Adipocyte (in vitro differentiated cells): ENCODE data around the gene GOLM1.

Source experiments
- DNase-seq: peaks from one replicate; pipeline ENCODE4 v3.0.0-alpha.2; 2015; ENCODE audit warnings: low read depth
- H3K27me3 ChIP-seq: replicated peaks from 2 replicates; pipeline ENCODE4 v1.7.0; 2013; ENCODE audit warnings: mild to moderate bottlenecking, low read length, moderate library complexity; ENCODE audit not compliant: control insufficient read depth, insufficient read depth
- H3K36me3 ChIP-seq: 2 replicates; pipeline ENCODE4 v1.7.0; 2013; ENCODE audit warnings: low read length, mild to moderate bottlenecking, moderate library complexity; ENCODE audit not compliant: control insufficient read depth, insufficient read depth, severe bottlenecking
- H3K4me1 ChIP-seq: 2 replicates; pipeline ENCODE4 v1.7.0; 2013; ENCODE audit warnings: mild to moderate bottlenecking, low read length, moderate library complexity; ENCODE audit not compliant: control insufficient read depth, insufficient read depth
- H3K4me3 ChIP-seq: 2 replicates; pipeline ENCODE4 v1.7.0; 2013; ENCODE audit warnings: mild to moderate bottlenecking, low read length, moderate library complexity
- H3K9ac ChIP-seq: 2 replicates; pipeline ENCODE4 v1.7.0; 2013; ENCODE audit warnings: mild to moderate bottlenecking, low read length, moderate library complexity
- H3K9me3 ChIP-seq: 2 replicates; pipeline ENCODE4 v1.7.0; 2013; ENCODE audit warnings: mild to moderate bottlenecking, low read length, moderate library complexity; ENCODE audit not compliant: control insufficient read depth

Gene GOLM1

GRCh38 chr9:86116425-86116824 lies 17.1 kb upstream of the GOLM1 start:
- Histone ChIP-seq H3K27me3 (peaks cover 3% of the 10 kb centered on the region), H3K36me3 (no peaks in the 10 kb centered on the region), H3K4me3 (no peak overlapping the region), H3K9ac (no peak overlapping the region), H3K4me1 (no peaks in the 10 kb centered on the region), H3K9me3 (no peaks in the 10 kb centered on the region)
- no peak for DNase-seq

GRCh38 chr9:86115886-86116285 lies 16.5 kb upstream of the GOLM1 start:
- H3K9me3 ChIP-seq, result no peaks in the 10 kb centered on the region
- H3K27me3 ChIP-seq, result peaks cover 3% of the 10 kb centered on the region
- no peaks in the 10 kb centered on the region for H3K4me1 ChIP-seq
- H3K4me3 ChIP-seq, result no peak overlapping the region
- no peak overlapping the region for H3K9ac ChIP-seq
- no peaks in the 10 kb centered on the region for H3K36me3 ChIP-seq
- no peak for DNase-seq

GRCh38 chr9:86112057-86112456 lies 12.7 kb upstream of the GOLM1 start:
- no peaks in the 10 kb centered on the region for H3K4me1 ChIP-seq
- no peak for DNase-seq
- H3K9me3 ChIP-seq, result no peaks in the 10 kb centered on the region
- no peak overlapping the region for H3K9ac ChIP-seq
- H3K4me3 ChIP-seq, result no peak overlapping the region
- H3K27me3 ChIP-seq, result no peaks in the 10 kb centered on the region
- H3K36me3 ChIP-seq, result no peaks in the 10 kb centered on the region

GRCh38 chr9:86102626-86103025 lies 3.3 kb upstream of the GOLM1 start:
- Histone ChIP-seq H3K27me3 (no peaks in the 10 kb centered on the region), H3K4me1 (peaks cover 11% of the 10 kb centered on the region)
- no peak for DNase-seq

GRCh38 chr9:86099701-86100364 lies 475 bp upstream of the GOLM1 start:
- Histone ChIP-seq H3K4me1 (peaks cover 11% of the 10 kb centered on the region), H3K27me3 (no peaks in the 10 kb centered on the region), H3K9ac (peak overlapping the region; percentile 74), H3K4me3 (peak overlapping the region; percentile 80), H3K9me3 (no peaks in the 10 kb centered on the region), H3K36me3 (no peaks in the 10 kb centered on the region)
- DNase-seq, result peak; percentile 81

More at GRCh38 chr9:86102626-86103025, 3.3 kb upstream of the GOLM1 start:
- Histone ChIP-seq H3K9me3 (no peaks in the 10 kb centered on the region), H3K36me3 (no peaks in the 10 kb centered on the region), H3K4me3 (no peak overlapping the region), H3K9ac (no peak overlapping the region)

DNA sequence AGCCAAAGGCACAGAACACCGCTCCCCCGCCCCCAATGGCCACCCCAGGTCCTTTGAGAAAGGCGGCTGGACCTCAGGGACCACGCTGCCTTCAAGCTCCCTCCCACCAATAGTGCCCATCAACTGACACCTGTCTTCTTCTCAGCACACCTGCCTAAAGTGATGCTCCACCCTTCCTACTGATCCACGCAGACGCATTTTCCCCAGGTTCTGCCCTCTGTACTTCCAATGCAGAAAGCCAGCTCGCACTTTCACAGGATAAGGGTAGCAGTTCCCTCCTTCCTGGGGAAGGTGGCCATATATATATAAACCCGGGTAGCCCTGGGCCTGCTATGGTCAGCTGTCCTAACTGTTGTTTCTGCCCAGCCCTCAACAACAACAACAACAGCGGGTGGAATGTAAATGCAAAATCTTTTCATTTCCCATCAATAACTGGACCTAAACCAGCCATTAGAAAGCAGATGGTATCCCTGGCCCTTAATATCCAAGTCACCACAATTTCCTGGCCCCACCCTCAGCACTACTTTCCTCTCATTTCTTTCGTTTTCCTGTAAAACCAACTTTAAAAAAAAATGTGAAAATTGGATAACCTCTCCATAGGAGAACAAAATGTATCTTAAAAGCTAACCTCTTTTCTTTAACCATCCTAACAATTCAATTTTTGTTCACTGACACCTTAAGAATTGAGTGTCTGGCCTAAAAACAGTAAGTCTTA lies 1.7 kb downstream of the GOLM1 start:
- DNase-seq, result no peak
- Histone ChIP-seq H3K36me3 (no peaks in the 10 kb centered on the region), H3K4me3 (no peak overlapping the region), H3K4me1 (peaks cover 11% of the 10 kb centered on the region), H3K9me3 (no peaks in the 10 kb centered on the region), H3K27me3 (no peaks in the 10 kb centered on the region), H3K9ac (peak overlapping the region; percentile 69)

GRCh38 chr9:86096386-86096785 lies 3.0 kb downstream of the GOLM1 start:
- Histone ChIP-seq H3K4me3 (no peak overlapping the region), H3K9ac (no peak overlapping the region), H3K27me3 (no peaks in the 10 kb centered on the region), H3K4me1 (peaks cover 11% of the 10 kb centered on the region), H3K9me3 (no peaks in the 10 kb centered on the region), H3K36me3 (no peaks in the 10 kb centered on the region)
- peak; percentile 26 for DNase-seq

- Histone ChIP-seq H3K9ac (no peak overlapping the region), H3K9me3 (no peaks in the 10 kb centered on the region), H3K4me3 (no peak overlapping the region), H3K36me3 (no peaks in the 10 kb centered on the region), H3K27me3 (no peaks in the 10 kb centered on the region), H3K4me1 (peaks cover 7% of the 10 kb centered on the region)
- DNase-seq, result no peak
These were observed 5.4 kb downstream of the GOLM1 start for GRCh38 chr9:86093788-86094555.

- H3K27me3 ChIP-seq, result no peaks in the 10 kb centered on the region
- no peaks in the 10 kb centered on the region for H3K36me3 ChIP-seq
- DNase-seq, result no peak
- no peak overlapping the region for H3K9ac ChIP-seq
- H3K4me3 ChIP-seq, result no peak overlapping the region
- H3K4me1 ChIP-seq, result no peaks in the 10 kb centered on the region
- H3K9me3 ChIP-seq, result no peaks in the 10 kb centered on the region
These were observed 7.9 kb downstream of the GOLM1 start for GRCh38 chr9:86091477-86091876.

- no peak for DNase-seq
- Histone ChIP-seq H3K27me3 (no peaks in the 10 kb centered on the region), H3K4me3 (no peak overlapping the region), H3K36me3 (no peaks in the 10 kb centered on the region), H3K9me3 (no peaks in the 10 kb centered on the region), H3K9ac (no peak overlapping the region), H3K4me1 (no peaks in the 10 kb centered on the region)
These were observed 16.5 kb downstream of the GOLM1 start for GRCh38 chr9:86082870-86083269.

GRCh38 chr9:86079865-86080469 lies 19.4 kb downstream of the GOLM1 start:
- no peak for DNase-seq
- Histone ChIP-seq H3K4me3 (no peak overlapping the region), H3K9ac (no peak overlapping the region), H3K27me3 (no peaks in the 10 kb centered on the region), H3K36me3 (no peaks in the 10 kb centered on the region), H3K9me3 (no peaks in the 10 kb centered on the region), H3K4me1 (no peaks in the 10 kb centered on the region)
